Fibroblast of skin of abdomen (primary cell): Measurements from ENCODE around the gene HINT2.

Experiments
- DNase-seq: peaks from one replicate; pipeline ENCODE4 v3.0.0-alpha.2; 2013

The HINT2 gene

GRCh38 chr9:35811381-35812024 is 3.3 kb downstream of the HINT2 start:
- no peak for DNase-seq

- DNase-seq: no peak
Observed at GRCh38 chr9:35810122-35810521, 4.7 kb downstream of the HINT2 start.

DNA sequence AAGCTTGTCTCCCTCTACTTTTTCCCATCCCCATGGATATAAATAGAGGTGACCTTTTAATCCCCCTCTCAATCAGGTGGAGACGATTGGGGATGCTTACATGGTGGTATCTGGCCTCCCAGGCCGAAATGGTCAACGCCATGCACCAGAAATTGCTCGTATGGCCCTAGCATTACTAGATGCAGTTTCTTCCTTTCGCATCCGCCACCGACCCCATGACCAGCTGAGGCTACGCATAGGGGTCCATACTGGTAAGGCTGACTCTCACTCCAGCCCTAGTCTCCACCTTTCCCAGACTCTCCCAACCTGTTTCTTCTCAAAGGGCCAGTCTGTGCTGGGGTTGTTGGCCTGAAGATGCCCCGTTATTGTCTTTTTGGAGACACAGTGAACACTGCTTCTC is 6.4 kb downstream of the HINT2 start:
- no peak for DNase-seq

DNA sequence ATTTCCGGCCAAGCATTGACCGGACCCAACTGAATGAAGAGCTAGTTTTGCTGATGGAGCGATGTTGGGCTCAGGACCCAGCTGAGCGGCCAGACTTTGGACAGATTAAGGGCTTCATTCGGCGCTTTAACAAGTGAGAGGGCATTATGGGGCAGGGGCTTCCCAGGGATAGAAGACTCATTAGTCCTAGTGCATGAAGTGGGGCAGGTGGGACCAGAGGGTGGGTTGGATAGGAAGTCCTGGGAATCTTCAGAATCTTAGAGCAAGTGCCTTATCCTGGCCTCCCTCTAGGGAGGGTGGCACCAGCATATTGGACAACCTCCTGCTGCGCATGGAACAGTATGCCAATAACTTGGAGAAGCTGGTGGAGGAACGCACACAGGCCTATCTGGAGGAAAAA is 8.7 kb downstream of the HINT2 start:
- no peak for DNase-seq

GRCh38 chr9:35801328-35802128 is 13.3 kb downstream of the HINT2 start:
- DNase-seq: no peak

DNA sequence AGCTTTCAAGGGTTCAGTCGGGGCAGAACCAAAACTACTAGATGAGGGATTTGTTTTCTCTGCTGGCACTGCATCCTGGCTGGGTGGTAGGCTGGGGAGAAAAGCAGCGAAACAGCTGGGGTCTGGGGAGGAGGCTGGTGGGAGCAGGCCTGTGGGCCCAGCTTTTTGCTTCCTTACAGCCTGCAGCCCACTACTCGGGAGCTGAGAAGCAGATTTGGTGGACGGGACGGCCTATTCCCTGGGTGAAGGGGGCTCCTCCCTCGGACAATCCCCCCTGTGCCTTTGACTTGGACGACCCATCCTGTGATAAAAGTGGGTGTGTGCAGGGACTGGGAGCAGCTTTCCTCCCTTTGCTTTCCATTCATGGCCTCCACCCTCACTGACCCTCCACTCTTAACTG is 14.3 kb downstream of the HINT2 start:
- no peak for DNase-seq

- peak; percentile 27 for DNase-seq
Observed at GRCh38 chr9:35798658-35799374, 16.0 kb downstream of the HINT2 start.

GRCh38 chr9:35797311-35798109 is 17.3 kb downstream of the HINT2 start:
- no peak for DNase-seq

GRCh38 chr9:35795695-35796094 is 19.1 kb downstream of the HINT2 start:
- no peak for DNase-seq

DNA sequence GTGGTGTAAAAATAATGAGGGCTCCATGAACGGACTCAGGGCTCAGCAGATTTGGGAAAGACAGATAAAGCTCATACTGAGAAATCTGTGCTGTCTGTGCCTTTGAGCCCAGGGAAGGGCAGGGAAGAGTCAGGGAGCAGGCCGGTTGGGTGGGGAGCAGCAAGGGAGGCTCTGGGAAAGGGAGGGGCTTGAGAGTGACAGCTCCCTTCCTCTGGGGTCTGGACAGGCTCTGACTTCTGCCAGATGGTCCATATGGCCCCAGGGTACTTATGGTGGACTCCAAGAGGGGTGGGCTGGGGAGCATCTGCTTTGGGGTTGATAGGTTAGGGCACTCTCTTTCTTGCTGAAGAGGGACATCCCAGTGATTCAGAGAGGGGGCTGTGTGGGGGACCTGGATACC is 21.4 kb downstream of the HINT2 start:
- no peak for DNase-seq

DNA sequence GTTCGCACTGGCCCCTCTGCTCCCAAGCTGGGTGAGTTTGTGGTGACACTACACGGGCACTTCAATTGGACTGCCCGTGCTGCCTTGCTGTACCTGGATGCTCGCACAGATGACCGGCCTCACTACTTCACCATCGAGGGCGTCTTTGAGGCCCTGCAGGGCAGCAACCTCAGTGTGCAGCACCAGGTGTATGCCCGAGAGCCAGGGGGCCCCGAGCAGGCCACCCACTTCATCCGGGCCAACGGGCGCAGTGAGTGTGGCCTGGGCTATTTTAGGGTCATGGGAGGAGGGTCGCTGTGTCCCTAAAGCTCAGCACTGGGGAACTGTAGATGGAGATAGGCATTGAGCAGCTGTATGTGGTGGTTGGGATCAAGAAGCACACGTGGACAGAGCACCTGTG is 22.0 kb downstream of the HINT2 start:
- DNase-seq: no peak

DNA sequence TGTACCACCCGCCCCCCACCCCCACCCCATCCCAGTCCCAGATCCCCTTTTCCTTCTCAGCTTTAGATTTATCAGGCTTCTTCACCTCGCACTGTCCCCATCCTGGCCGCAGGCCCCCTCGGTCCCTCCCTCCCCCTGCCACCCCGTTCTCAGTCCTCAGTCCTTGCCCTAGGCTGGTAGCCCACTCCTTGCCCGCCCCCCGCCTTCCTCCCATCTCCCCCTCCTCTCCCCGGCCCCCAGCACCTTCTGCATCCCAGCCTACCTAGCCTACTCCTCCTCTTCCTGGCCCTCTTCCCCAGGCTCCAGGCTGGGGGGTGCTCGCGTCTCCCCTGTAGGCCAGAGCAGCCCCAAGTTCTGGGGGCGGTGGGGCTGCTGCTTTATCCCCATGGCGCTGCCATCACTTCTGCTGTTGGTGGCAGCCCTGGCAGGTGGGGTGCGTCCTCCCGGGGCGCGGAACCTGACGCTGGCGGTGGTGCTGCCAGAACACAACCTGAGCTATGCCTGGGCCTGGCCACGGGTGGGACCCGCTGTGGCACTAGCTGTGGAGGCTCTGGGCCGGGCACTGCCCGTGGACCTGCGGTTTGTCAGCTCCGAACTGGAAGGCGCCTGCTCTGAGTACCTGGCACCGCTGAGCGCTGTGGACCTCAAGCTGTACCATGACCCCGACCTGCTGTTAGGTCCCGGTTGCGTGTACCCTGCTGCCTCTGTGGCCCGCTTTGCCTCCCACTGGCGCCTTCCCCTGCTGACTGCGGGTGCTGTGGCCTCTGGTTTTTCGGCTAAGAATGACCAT is 22.6 kb downstream of the HINT2 start:
- no peak for DNase-seq

- DNase-seq: peak; percentile 38
Observed at GRCh38 chr9:35791297-35791921, 23.4 kb downstream of the HINT2 start, which contains the start of gene NPR2. TSS of gene NPR2 (plus strand) at chr9:35791591. CDS start at chr9:35792409, 818 bp downstream.

- peak; percentile 87 for DNase-seq
Observed at GRCh38 chr9:35790385-35791296, 24.2 kb downstream of the HINT2 start.

DNA sequence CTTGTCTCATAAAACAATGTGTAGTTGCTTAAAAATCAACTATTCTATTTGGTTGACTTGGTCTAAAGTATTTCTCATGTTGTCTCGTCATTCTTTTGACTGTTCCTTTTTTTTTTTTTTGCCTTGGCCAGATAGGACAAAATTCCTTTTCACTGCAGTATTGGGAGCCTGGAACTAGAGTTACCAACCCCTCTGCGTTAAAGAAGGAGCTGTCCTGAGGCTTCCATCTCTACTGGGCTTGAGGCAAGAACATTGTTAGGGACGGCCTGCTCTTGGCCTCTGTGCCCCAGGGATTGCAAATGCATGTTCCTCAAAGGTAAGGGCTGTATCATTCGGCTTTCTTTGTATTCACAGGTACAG is 24.8 kb downstream of the HINT2 start:
- DNase-seq: no peak

GRCh38 chr9:35789541-35789940 is 25.3 kb downstream of the HINT2 start:
- DNase-seq: no peak

DNA sequence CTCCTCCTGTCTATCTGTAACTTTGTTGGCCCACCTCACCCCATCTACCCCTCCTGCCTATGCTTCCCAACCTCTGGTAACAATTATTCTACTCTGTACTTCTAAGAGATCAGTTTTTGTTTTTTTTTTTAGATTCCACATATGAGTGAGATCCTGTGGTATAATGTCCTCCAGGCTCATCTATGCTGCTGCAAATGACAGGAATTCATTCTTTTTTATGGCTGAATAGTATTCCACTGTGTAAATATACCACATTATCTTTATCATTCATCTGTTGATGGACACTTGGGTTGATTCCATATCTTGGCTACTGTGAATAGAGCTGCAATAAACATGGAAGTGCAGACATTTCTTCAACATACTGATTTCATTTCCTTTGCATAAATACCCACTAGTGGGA is 31.4 kb downstream of the HINT2 start:
- DNase-seq: no peak

- no peak for DNase-seq
Observed at GRCh38 chr9:35781066-35781465, 33.8 kb downstream of the HINT2 start.

DNA sequence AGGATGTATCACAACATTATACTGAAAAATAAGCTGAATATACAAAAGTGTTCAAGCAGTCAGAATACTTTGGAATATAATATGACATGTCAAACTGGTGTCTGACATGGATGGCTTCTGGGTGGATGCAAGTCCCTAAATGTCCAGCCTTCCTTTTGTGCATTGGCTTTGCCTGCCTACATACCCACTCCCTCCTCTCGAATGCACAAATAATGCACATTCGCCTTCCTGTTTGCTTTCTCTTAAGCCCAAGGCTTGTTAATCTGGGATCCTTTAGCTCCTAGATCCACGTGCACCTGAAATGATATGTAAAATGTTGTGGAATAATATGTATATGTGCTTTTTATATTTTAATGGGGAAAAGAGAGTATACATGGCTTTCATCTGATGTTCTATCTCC is 36.3 kb downstream of the HINT2 start:
- DNase-seq: no peak

GRCh38 chr9:35776018-35776417 is 38.8 kb downstream of the HINT2 start:
- DNase-seq: no peak
